Ovary (tissue), 3 donors: Measurements from ENCODE around the gene COQ8A.

Experiments used
- CTCF ChIP-seq, 3 donors: fragments of 450-650 bp in 2 of 3; fragments of 200-600 bp in 1 of 3; IDR thresholded peaks; one replicate each; pipeline versions ENCODE4 v1.5.1 to v1.8.0; 2016 to 2022; ENCODE audit warnings: antibody characterized with exemption in 3 of 3, mild to moderate bottlenecking in 1 of 3
- EP300 ChIP-seq: sonication (generic); formaldehyde crosslinking; IDR thresholded peaks from one replicate; pipeline ENCODE4 v1.6.1; 2017; ENCODE audit warnings: antibody characterized with exemption
- POLR2A ChIP-seq: fragments of 450-650 bp; IDR thresholded peaks from one replicate; pipeline ENCODE4 v1.6.1; 2017; ENCODE audit warnings: antibody characterized with exemption, mild to moderate bottlenecking, moderate library complexity
- donor health status: DM: no; HTN: no; CAD: no.

- TF ChIP-seq CTCF (IDR thresholded peaks at IDR 0.05) (no peak), EP300 (no peak), POLR2A (no peak)
Observed at GRCh38 chr1:226891346-226891745, 48.7 kb upstream of the COQ8A start.
